IPS DF 6.9 (cell line): ENCODE measurements around the gene TDRD1.

ENCODE experiments used
- DNase-seq: peaks from one replicate; pipeline ENCODE4 v3.0.0-alpha.2; 2013; ENCODE audit warnings: low read depth, low spot score
- H3K27ac ChIP-seq: one replicate; pipeline ENCODE4 v1.5.1; 2013; ENCODE audit warnings: low read length, control low read depth
- H3K27me3 ChIP-seq: 2 replicates; pipeline ENCODE4 v1.6.1; 2013; ENCODE audit warnings: mild to moderate bottlenecking, low read length; ENCODE audit not compliant: control insufficient read depth, insufficient read depth
- H3K36me3 ChIP-seq: 2 replicates; pipeline ENCODE4 v1.6.1; 2013; ENCODE audit warnings: low read length; ENCODE audit not compliant: control insufficient read depth, insufficient read depth
- H3K4me1 ChIP-seq: 2 replicates; pipeline ENCODE4 v1.6.1; 2013; ENCODE audit warnings: low read length; ENCODE audit not compliant: control insufficient read depth, insufficient read depth
- H3K4me3 ChIP-seq: 2 replicates; pipeline ENCODE4 v1.5.1; 2013; ENCODE audit warnings: mild to moderate bottlenecking, low read length
- H3K9me3 ChIP-seq: 2 replicates; pipeline ENCODE4 v1.6.1; 2013; ENCODE audit warnings: low read length, inconsistent platforms; ENCODE audit not compliant: control insufficient read depth, insufficient read depth
- WGBS: extraction: QIAGEN DNeasy Blood & Tissue Kit; methylation state at CpG from one replicate; pipeline ENCODE4 v1.1.7; 2013; ENCODE audit warnings: mixed read lengths, missing lambda C conversion rate; ENCODE audit not compliant: insufficient read length, insufficient coverage; 5-methylcytosine and 5-hydroxymethylcytosine counted together

TDRD1 gene

GRCh38 chr10:114195079-114195478 lies 15.9 kb downstream of the TDRD1 start:
- no peak for DNase-seq
- Histone ChIP-seq H3K36me3 (no peaks in the 10 kb centered on the region), H3K27ac (no peak overlapping the region), H3K4me1 (no peaks in the 10 kb centered on the region), H3K9me3 (no peaks in the 10 kb centered on the region), H3K4me3 (no peak overlapping the region), H3K27me3 (no peaks in the 10 kb centered on the region)
- no CpG with 5 or more reads among the region's 2 CpGs for WGBS

- WGBS = no CpG with 5 or more reads among the region's 4 CpGs
These were observed 20.1 kb downstream of the TDRD1 start for GRCh38 chr10:114199239-114199638.

GRCh38 chr10:114202812-114203211 lies 23.7 kb downstream of the TDRD1 start:
- DNase-seq = no peak
- Histone ChIP-seq H3K4me1 (no peaks in the 10 kb centered on the region), H3K4me3 (no peak overlapping the region), H3K27ac (no peak overlapping the region), H3K27me3 (no peaks in the 10 kb centered on the region), H3K36me3 (no peaks in the 10 kb centered on the region), H3K9me3 (no peaks in the 10 kb centered on the region)
- WGBS = no CpG with 5 or more reads among the region's 3 CpGs

More at GRCh38 chr10:114199239-114199638, 20.1 kb downstream of the TDRD1 start:
- H3K9me3 ChIP-seq = no peaks in the 10 kb centered on the region
- H3K27me3 ChIP-seq = no peaks in the 10 kb centered on the region
- no peaks in the 10 kb centered on the region for H3K36me3 ChIP-seq
- H3K4me3 ChIP-seq = no peak overlapping the region
- DNase-seq = no peak
- H3K4me1 ChIP-seq = no peaks in the 10 kb centered on the region
- H3K27ac ChIP-seq = no peak overlapping the region

- H3K27me3 ChIP-seq = no peaks in the 10 kb centered on the region
- H3K36me3 ChIP-seq = no peaks in the 10 kb centered on the region
- no peak overlapping the region for H3K4me3 ChIP-seq
- H3K27ac ChIP-seq = no peak overlapping the region
- no peak for DNase-seq
- H3K9me3 ChIP-seq = no peaks in the 10 kb centered on the region
- no CpG with 5 or more reads among the region's 2 CpGs for WGBS
- H3K4me1 ChIP-seq = no peaks in the 10 kb centered on the region
These were observed 27.7 kb downstream of the TDRD1 start for GRCh38 chr10:114206902-114207301.

GRCh38 chr10:114207349-114207748 lies 28.2 kb downstream of the TDRD1 start:
- Histone ChIP-seq H3K27ac (no peak overlapping the region), H3K4me3 (no peak overlapping the region), H3K27me3 (no peaks in the 10 kb centered on the region), H3K36me3 (no peaks in the 10 kb centered on the region), H3K9me3 (no peaks in the 10 kb centered on the region), H3K4me1 (no peaks in the 10 kb centered on the region)
- WGBS = no CpG with 5 or more reads among the region's 1 CpG
- no peak for DNase-seq

GRCh38 chr10:114208351-114208750 lies 29.2 kb downstream of the TDRD1 start:
- WGBS = no CpG with 5 or more reads among the region's 2 CpGs
- Histone ChIP-seq H3K9me3 (no peaks in the 10 kb centered on the region), H3K27me3 (no peaks in the 10 kb centered on the region), H3K4me3 (no peak overlapping the region), H3K27ac (no peak overlapping the region), H3K36me3 (no peaks in the 10 kb centered on the region), H3K4me1 (no peaks in the 10 kb centered on the region)
- peak; percentile 9 for DNase-seq

GRCh38 chr10:114212153-114212552 lies 33.0 kb downstream of the TDRD1 start:
- H3K4me3 ChIP-seq = no peak overlapping the region
- WGBS = no CpG with 5 or more reads among the region's 2 CpGs
- no peaks in the 10 kb centered on the region for H3K4me1 ChIP-seq
- H3K27me3 ChIP-seq = no peaks in the 10 kb centered on the region
- DNase-seq = no peak
- no peak overlapping the region for H3K27ac ChIP-seq
- H3K36me3 ChIP-seq = no peaks in the 10 kb centered on the region
- no peaks in the 10 kb centered on the region for H3K9me3 ChIP-seq

GRCh38 chr10:114215033-114215432 lies 35.9 kb downstream of the TDRD1 start:
- no peak for DNase-seq
- Histone ChIP-seq H3K9me3 (no peaks in the 10 kb centered on the region), H3K4me1 (no peaks in the 10 kb centered on the region), H3K36me3 (no peaks in the 10 kb centered on the region), H3K4me3 (no peak overlapping the region), H3K27me3 (no peaks in the 10 kb centered on the region), H3K27ac (no peak overlapping the region)
- WGBS = no CpG with 5 or more reads among the region's 1 CpG

- Histone ChIP-seq H3K36me3 (no peaks in the 10 kb centered on the region), H3K4me1 (no peaks in the 10 kb centered on the region), H3K27me3 (no peaks in the 10 kb centered on the region), H3K27ac (no peak overlapping the region), H3K4me3 (no peak overlapping the region), H3K9me3 (no peaks in the 10 kb centered on the region)
- WGBS = no CpG with 5 or more reads among the region's 2 CpGs
- DNase-seq = no peak
These were observed 41.1 kb downstream of the TDRD1 start for GRCh38 chr10:114220281-114220680.

- Histone ChIP-seq H3K4me3 (no peak overlapping the region), H3K36me3 (no peaks in the 10 kb centered on the region), H3K27me3 (no peaks in the 10 kb centered on the region), H3K27ac (no peak overlapping the region), H3K9me3 (no peaks in the 10 kb centered on the region), H3K4me1 (no peaks in the 10 kb centered on the region)
- DNase-seq = no peak
- WGBS = no CpG with 5 or more reads among the region's 4 CpGs
These were observed 42.1 kb downstream of the TDRD1 start for GRCh38 chr10:114221235-114221634.

- Histone ChIP-seq H3K36me3 (no peaks in the 10 kb centered on the region), H3K9me3 (no peaks in the 10 kb centered on the region), H3K4me3 (no peak overlapping the region), H3K4me1 (no peaks in the 10 kb centered on the region), H3K27me3 (no peaks in the 10 kb centered on the region), H3K27ac (no peak overlapping the region)
- no peak for DNase-seq
- no CpG with 5 or more reads among the region's 4 CpGs for WGBS
These were observed 43.9 kb downstream of the TDRD1 start for GRCh38 chr10:114223066-114223465.
